ENCODE measurements around the gene MRPS30.
A peak's percentile ranks its signal among the peaks of the same experiment; 100 is the strongest.

DNA sequence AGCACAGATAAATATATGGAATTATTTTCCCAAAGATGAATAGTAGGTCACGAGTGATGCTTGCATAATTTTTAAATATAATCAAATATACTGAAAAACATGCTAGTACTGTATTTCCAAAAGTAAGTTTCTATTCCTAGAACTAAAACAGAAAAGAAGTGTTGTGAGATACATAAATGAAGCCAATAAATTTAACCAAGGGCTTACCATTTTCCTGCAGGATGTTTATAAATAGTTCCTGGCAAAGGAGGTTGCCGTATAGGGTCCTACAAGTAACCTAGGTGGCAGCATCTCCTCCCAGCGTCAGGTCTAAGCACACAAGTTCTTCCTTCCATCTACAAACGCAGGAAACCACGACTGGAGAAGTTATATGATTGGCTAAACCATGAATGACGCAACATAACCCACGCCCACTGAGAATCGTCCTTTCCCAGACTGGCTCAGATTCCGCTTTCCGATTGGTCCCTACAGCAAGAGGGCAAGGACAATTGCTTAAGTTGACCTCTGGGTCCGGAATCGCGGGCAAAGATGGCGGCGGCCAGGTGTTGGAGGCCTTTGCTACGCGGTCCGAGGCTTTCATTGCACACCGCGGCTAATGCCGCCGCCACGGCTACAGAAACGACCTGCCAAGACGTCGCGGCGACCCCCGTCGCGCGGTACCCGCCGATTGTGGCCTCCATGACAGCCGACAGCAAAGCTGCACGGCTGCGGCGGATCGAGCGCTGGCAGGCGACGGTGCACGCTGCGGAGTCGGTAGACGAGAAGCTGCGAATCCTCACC is at the start of gene MRPS30:
- TF ChIP-seq ZFX (IDR thresholded peaks at IDR 0.05), result peak; percentile 77
- no peak for TF ChIP-seq TCF7L2 (IDR thresholded peaks at IDR 0.05; ENCODE audit: borderline replicate concordance, extremely low read depth, insufficient read depth, insufficient read length)
- TF ChIP-seq RAD21 (IDR thresholded peaks at IDR 0.05; ENCODE audit: low read depth), result peak; percentile 33
- TF ChIP-seq, protein P1, sequence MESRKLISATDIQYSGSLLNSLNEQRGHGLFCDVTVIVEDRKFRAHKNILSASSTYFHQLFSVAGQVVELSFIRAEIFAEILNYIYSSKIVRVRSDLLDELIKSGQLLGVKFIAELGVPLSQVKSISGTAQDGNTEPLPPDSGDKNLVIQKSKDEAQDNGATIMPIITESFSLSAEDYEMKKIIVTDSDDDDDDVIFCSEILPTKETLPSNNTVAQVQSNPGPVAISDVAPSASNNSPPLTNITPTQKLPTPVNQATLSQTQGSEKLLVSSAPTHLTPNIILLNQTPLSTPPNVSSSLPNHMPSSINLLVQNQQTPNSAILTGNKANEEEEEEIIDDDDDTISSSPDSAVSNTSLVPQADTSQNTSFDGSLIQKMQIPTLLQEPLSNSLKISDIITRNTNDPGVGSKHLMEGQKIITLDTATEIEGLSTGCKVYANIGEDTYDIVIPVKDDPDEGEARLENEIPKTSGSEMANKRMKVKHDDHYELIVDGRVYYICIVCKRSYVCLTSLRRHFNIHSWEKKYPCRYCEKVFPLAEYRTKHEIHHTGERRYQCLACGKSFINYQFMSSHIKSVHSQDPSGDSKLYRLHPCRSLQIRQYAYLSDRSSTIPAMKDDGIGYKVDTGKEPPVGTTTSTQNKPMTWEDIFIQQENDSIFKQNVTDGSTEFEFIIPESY (IDR thresholded peaks at IDR 0.05; ENCODE audit: extremely low read depth, insufficient replicate concordance, low read length), result no peak
- TF ChIP-seq, protein P2, sequence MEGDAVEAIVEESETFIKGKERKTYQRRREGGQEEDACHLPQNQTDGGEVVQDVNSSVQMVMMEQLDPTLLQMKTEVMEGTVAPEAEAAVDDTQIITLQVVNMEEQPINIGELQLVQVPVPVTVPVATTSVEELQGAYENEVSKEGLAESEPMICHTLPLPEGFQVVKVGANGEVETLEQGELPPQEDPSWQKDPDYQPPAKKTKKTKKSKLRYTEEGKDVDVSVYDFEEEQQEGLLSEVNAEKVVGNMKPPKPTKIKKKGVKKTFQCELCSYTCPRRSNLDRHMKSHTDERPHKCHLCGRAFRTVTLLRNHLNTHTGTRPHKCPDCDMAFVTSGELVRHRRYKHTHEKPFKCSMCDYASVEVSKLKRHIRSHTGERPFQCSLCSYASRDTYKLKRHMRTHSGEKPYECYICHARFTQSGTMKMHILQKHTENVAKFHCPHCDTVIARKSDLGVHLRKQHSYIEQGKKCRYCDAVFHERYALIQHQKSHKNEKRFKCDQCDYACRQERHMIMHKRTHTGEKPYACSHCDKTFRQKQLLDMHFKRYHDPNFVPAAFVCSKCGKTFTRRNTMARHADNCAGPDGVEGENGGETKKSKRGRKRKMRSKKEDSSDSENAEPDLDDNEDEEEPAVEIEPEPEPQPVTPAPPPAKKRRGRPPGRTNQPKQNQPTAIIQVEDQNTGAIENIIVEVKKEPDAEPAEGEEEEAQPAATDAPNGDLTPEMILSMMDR (IDR thresholded peaks at IDR 0.05 in 2 of 3, conservative IDR thresholded peaks at IDR 0.05 in 1 of 3; ENCODE audit: borderline replicate concordance in 1 of 3, insufficient read depth in 1 of 3, low read depth in 2 of 3, low read length in 2 of 3), result peak in 2 of 3 experiments; percentile 41 to 50; a peak in 3 of 6 replicates
- TF ChIP-seq POLR2AphosphoS5 (IDR thresholded peaks at IDR 0.05; ENCODE audit: low read depth, low read length), result peak; percentile 77
- TF ChIP-seq EZH2 (IDR thresholded peaks at IDR 0.05), result no peak
- peak; percentile 94 for TF ChIP-seq YY1 (IDR thresholded peaks at IDR 0.05; ENCODE audit: extremely low read depth, insufficient replicate concordance, low read depth, low read length)
- TF ChIP-seq CEBPB (IDR thresholded peaks at IDR 0.05; ENCODE audit: low read depth), result peak; percentile 87
- TF ChIP-seq, protein P3, sequence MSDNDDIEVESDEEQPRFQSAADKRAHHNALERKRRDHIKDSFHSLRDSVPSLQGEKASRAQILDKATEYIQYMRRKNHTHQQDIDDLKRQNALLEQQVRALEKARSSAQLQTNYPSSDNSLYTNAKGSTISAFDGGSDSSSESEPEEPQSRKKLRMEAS (IDR thresholded peaks at IDR 0.05), result peak; percentile 66
- TF ChIP-seq SP1 (IDR thresholded peaks at IDR 0.05; ENCODE audit: low read depth), result peak; percentile 92
- no peak for TF ChIP-seq EZH2phosphoT487 (IDR thresholded peaks at IDR 0.05; ENCODE audit: borderline replicate concordance)

Data from HCT116 (cell line).